GM08714 (cell line): ENCODE results near the gene CBFA2T2.

Experiments
- H3K4me3 ChIP-seq: fragments of 200-500 bp; sonication (Bioruptor generic); 2 replicates; pipeline ENCODE4 v1.5.1; 2014; ENCODE audit warnings: mild to moderate bottlenecking, low read length, inconsistent platforms
- ZNF274 ChIP-seq: IDR thresholded peaks from 2 replicates; pipeline ENCODE4 v1.6.1; 2012; ENCODE audit warnings: mild to moderate bottlenecking, low read depth, low read length

CBFA2T2 gene

DNA sequence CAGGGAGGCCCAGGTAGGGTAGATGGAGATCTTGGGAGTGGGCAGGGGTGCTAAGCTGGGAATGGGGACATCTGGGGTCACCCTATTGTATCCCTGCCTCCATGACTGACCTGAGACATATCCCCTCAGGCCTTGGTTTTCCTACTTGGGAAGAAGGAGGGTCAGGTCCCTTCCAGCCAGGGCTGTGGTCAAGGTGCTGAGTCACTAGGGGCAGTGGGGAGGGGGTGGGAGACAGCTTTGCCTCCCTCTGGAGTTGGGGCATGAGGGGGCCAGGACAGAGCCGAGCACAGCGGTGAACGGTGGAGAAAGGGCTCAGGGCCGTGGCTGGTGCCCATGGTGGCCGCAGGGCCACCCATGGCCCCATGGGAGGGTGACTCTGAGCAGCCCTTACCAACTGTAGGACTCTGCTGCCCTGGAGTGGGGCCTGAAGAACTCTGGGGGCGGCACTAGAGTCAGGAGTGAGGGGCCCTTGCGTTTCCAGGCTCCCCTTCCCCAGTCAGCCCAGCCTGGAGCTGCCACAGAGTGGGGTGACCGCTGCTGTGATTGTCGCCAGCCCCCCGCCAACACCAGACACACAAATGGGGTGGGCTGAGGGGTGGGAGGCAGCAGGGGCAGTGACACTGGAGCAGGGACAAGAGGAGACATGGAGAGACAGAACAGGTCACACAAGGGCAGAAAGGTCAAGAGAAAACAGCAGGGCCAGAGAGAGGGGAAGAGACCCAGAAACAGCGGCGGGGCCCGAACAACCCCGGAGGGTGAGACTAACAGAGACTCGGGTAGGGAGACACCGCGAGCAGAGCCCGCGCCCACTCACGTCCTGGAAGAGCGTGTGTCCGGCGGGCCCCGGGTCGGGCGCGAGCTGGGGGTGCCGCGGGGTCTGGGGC, 183.8 kb downstream of the CBFA2T2 start:
- peak overlapping the region; percentile 46; the same call in 1 of the 2 replicates for H3K4me3 ChIP-seq
- no peak for TF ChIP-seq ZNF274

GRCh38 chr20:33674294-33675135, 184.6 kb downstream of the CBFA2T2 start, which contains the start of gene NECAB3:
Gene NECAB3, minus strand, starts transcription at chr20:33674428. Its CDS starts 76 bp downstream, at chr20:33674352.
- TF ChIP-seq ZNF274, result no peak
- H3K4me3 ChIP-seq, result peak within 1 kb of the TSS; percentile 46; the same call in 1 of the 2 replicates

DNA sequence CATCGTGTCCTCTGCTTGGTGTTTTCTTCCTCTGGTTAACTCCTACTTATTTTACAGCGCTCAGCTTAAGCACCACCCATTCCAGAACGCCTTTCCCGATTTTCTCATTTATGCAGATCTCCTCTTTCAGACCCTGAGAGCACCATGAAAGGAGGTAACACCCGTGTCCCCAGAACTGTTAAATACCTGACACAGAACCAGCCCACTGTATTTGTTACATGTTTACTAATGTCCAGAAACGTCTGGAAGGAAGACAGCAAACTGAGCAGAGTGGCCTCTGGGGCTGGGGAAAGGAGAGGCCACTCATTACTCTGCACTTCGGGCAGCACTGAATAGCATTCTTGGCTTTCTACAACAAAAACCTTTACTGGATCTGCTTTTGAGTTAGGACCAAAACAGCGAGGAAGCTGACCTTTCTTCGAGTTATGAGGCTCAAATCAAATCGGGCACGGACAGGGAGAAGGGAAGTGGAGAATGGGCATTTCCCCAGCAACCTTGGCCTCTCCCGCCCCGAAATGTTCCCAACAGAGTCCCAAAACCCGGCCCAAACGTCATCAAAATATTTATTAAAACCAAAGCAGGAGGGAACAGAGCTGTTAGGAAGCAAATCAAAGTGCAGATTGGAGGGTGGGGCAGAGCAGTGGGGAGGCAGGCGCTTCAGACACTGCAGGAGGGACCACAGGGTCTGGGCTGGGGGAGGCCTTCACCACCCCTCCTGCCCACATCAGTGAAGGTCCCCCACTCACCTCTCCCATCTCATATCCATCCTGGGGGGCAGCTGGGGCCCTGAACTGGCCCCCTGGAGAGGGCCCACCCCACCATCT, 185.5 kb downstream of the CBFA2T2 start:
- TF ChIP-seq ZNF274, result no peak
- no peak overlapping the region for H3K4me3 ChIP-seq

DNA sequence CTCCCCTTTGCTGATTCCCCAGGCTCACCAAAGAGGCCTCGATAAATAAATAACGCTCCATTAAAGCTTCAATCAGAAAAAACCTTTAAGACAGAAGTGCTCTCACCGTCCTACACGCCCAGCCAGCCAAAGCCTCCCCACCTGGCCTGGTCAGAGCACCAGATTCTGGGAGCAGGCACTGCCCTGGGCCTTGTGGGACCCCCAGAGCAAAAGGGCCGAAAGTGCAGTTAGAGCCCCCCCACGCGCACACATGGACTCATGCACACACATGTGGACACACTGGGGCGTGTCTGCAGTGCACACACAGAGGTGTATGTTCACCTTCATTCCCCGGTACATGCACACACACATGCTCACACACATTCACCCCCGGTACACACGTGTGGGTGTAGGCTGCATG, 186.2 kb downstream of the CBFA2T2 start:
- TF ChIP-seq ZNF274, result no peak
- no peak overlapping the region for H3K4me3 ChIP-seq

GRCh38 chr20:33676652-33677645, 187.1 kb downstream of the CBFA2T2 start:
- no peak overlapping the region for H3K4me3 ChIP-seq
- peak; percentile 65; the same call in 1 of the 2 replicates for TF ChIP-seq ZNF274

GRCh38 chr20:33677991-33678702, 188.3 kb downstream of the CBFA2T2 start:
- peak; percentile 68; the same call in 1 of the 2 replicates for TF ChIP-seq ZNF274
- no peak overlapping the region for H3K4me3 ChIP-seq

DNA sequence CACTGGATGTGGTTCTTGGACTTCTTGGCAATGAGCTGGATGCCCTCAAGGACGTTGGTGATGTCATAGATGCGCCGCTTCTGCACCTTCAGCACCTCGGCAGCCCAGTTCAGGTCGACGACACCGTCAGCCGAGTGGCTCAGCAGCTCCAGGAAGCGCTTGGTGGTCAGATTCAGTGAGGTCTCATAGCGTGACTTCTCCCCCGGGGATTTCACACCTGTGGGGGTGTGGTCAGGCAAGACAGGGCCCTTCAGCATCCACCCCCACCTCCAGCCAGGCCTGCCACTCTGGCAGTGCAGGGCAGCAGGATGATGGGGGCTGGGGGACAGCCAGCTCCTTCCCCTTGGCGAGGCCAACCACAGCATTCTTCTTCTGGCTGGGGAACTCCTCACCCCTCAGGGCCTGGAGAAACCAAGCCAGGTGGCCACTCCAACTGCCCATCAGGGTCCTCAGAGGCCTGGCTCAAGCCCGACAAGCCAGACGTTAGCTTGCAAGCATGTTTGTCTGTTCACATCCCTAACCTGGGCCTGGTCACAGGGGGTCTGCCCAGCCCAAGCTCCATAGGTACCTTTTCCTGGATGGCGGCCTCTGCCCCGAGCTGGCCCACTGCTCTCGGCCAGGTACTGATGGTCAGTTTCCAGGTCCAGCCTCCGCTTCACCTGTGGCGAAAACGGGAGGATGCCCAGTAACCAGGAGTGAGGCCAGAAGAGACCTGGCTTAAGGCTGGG, 190.0 kb downstream of the CBFA2T2 start:
- H3K4me3 ChIP-seq, result no peak overlapping the region
- TF ChIP-seq ZNF274, result peak; percentile 73; the same call in 1 of the 2 replicates

GRCh38 chr20:33680686-33681085, 190.8 kb downstream of the CBFA2T2 start:
- no peak for TF ChIP-seq ZNF274
- no peak overlapping the region for H3K4me3 ChIP-seq

GRCh38 chr20:33681288-33681687, 191.4 kb downstream of the CBFA2T2 start:
- no peak overlapping the region for H3K4me3 ChIP-seq
- TF ChIP-seq ZNF274, result no peak

GRCh38 chr20:33681728-33682353, 191.9 kb downstream of the CBFA2T2 start:
- TF ChIP-seq ZNF274, result no peak
- H3K4me3 ChIP-seq, result no peak overlapping the region
